ENCODE measurements around the gene MRPL22.
"Not testable (repeated sequence)": the region's sequence is repeated elsewhere in the genome, so short reads cannot be mapped to it uniquely, and the experiment has no call there.

Gene MRPL22

GRCh38 chr5:154940375-154940771 is 500 bp upstream of the MRPL22 start:
- no peak for DNase-seq (ENCODE audit: low read depth in 2 of 3, low spot score in 2 of 3)

DNA sequence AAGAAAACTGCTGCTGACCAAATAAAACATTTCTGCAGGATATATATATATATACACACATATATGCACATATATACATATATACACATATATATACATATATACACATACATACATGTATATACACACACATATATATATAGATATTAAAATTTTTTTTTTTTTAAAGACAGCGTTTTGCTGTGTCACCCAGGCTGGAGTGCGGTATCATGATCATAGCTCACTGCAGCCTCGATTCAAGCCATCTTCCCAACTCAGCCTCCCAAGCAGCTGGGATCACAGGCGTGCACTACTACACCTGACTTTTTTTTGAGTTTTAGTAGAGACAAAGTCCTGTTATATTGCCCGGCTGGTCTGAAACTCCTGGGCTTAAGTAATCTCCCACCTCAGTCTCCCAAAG is 2.7 kb downstream of the MRPL22 start:
- DNase-seq (ENCODE audit: low read depth in 2 of 3, low spot score in 2 of 3) = no peak

GRCh38 chr5:154944716-154945115 is 3.8 kb downstream of the MRPL22 start:
- DNase-seq (ENCODE audit: low read depth in 2 of 3, low spot score in 2 of 3) = no peak

DNA sequence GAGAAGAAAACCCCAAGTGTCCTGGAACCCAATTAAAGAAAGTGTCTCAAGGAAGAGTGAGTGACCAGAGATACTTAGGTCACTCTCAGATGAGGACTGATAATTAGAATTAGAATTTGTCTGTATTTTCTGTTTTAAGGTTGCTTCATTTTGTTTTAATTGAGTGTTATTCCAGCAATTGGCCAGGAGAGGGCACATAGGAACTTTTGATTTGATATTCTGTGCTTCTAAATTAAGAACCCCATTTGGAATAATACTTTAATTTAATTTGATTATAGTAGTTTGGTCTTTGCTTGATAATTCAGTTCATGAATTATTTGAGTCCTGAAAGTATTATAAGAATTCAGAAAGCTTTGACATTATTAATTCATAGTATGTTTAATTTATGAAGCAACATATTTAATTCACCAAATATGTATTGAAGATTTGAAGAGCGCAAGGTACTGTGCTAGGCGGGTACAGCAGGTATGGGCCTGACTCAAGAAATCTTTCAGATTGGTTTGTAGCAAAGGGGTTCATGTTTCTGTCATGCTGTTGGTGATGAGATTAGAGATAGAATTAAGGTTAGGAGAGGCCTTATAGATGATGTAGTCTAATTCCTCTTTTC is 4.9 kb downstream of the MRPL22 start:
- DNase-seq (ENCODE audit: low read depth in 2 of 3, low spot score in 2 of 3) = no peak

- no peak for DNase-seq (ENCODE audit: low read depth in 2 of 3, low spot score in 2 of 3)
Measured at GRCh38 chr5:154947778-154948177, 6.9 kb downstream of the MRPL22 start.

DNA sequence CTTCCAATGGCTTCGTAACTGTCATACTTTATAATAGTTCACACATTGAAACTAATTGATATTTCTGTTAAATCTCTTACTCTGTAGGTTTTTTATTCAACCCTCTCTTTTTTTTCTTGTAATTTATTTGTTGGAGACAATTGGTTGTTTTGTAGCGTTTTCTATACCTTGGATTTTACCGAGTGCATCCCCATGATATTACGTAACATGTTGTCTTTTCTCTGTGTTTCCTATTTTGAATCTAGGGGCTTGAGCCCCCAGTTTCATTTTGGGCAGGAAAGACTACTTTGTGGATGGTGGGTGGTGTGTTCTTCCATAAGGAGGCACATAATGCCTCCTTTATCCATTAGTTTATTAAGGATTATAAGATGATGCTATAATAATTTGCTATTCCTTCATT is 7.4 kb downstream of the MRPL22 start:
- DNase-seq (ENCODE audit: low read depth in 2 of 3, low spot score in 2 of 3) = no peak

- DNase-seq (ENCODE audit: low read depth in 2 of 3, low spot score in 2 of 3) = no peak
Measured at GRCh38 chr5:154949781-154950180, 8.9 kb downstream of the MRPL22 start.

DNA sequence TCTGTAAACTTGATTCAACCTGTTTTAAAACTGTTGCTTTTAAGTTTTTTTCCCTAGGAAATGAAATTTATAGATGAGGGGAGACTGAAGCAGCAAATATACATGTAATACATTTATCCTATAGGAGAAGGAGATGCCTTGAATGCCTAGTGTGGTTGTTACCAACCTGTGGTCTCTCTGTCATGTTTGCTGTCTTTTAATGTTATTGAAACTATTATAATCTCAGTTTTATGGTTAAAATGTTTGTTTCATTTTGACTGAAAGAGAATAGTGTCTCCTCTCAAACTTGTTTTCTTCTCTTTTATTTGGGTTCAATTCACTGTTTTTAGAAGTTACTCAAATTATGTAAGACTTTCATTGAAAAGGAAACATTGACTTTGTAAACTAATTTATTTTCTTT is 15.8 kb downstream of the MRPL22 start:
- DNase-seq (ENCODE audit: low read depth in 2 of 3, low spot score in 2 of 3) = no peak

DNA sequence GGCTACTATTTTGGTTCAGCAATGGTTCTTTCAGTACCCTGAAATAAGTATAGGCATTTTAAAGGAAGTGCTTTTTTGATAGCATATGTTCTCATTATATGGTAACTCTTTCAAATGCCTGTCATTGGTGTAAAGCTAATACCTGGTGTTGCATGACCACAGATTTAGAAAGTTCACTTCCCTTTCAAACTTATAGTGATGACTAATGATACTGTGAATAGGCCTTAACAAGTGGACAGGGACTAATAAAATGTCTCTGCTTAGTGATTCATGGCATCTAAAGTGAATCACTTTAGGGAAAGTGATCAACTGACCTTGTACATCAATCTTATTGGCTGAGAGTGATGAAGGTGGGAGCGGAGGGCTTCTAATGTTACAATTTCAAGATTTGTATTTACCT is 21.6 kb downstream of the MRPL22 start:
- no peak for DNase-seq (ENCODE audit: low read depth in 2 of 3, low spot score in 2 of 3)

DNA sequence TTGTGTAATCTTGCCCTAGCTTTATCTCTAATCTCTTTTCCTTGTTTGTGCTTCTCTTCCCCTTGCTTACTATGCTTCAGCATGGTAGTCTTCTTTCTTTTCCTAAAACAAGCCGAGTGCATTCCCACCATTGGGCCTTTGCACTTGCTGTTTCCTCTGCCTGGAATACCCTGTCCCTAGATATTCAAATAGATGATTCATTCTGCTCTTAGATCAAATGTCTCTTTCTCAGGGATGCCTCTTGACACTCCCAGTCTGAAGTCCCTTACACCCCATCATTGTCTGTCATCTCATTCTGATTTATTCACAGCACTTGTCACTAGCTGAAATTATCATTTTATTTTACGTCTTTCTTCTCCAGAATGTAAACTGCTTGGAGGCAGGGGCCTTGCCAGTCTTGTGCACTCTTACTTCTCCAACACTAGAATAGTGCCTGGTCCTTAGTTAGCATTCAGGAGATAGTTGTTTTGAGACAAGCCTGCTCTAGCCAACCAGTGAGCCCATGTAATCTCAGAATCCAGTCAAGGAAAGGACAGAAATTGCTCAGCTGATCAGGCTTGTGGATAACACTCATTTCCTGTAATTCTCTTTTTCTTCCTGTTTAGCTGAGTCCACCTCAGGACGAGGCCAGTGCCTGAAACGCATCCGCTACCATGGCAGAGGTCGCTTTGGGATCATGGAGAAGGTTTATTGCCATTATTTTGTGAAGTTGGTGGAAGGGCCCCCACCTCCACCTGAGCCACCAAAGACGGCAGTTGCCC is 25.4 kb downstream of the MRPL22 start:
- DNase-seq (ENCODE audit: low read depth in 2 of 3, low spot score in 2 of 3) = no peak

DNA sequence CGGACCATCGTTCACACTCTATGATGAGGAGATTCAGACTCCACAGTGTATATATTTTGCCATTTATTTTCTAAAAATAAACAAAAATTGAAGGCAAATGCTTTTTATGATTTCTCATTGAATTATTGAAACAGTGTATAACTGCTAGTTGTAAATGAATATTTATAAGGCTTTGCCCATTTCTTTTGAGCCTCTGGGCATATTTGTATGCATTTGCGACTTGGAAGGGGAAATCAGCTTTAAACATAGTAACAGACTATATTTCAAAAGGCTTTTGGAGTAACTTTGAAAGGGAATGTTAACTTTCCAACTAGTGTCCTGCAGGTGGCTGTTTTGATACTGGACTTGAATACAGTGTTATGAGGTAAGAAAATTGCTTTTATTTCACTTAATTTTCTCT is 26.0 kb downstream of the MRPL22 start:
- DNase-seq (ENCODE audit: low read depth in 2 of 3, low spot score in 2 of 3) = no peak

GRCh38 chr5:154967421-154968024 is 26.6 kb downstream of the MRPL22 start:
- DNase-seq (ENCODE audit: low read depth in 2 of 3, low spot score in 2 of 3) = no peak

- DNase-seq (ENCODE audit: low read depth in 2 of 3, low spot score in 2 of 3) = no peak
Measured at GRCh38 chr5:154968953-154969352, 28.1 kb downstream of the MRPL22 start.

GRCh38 chr5:154970759-154971158 is 29.9 kb downstream of the MRPL22 start:
- no peak for DNase-seq (ENCODE audit: low read depth in 2 of 3, low spot score in 2 of 3)

DNA sequence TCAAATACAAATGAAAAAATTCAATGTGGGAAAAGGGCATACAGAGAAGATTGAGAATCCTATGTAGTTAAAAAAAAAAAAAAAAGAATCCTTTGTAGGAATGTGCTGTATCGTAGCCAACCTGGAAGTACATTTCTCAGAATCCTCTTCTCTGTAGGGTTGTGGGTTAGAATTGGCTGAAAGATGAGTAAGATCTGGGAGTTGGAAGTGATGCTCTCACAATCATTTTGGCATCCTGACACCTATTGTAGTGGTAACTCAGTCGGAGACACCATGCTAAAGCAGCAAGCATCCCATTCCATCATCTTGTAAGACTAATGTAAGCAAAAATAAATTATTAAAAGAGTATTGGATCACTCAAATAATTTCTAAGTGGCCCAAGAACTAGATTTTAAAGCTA is 30.6 kb downstream of the MRPL22 start:
- no peak for DNase-seq (ENCODE audit: low read depth in 2 of 3, low spot score in 2 of 3)

- no peak for DNase-seq (ENCODE audit: low read depth in 2 of 3, low spot score in 2 of 3)
Measured at GRCh38 chr5:154972476-154973080, 31.7 kb downstream of the MRPL22 start.

- not testable (repeated sequence) for DNase-seq (ENCODE audit: low read depth in 2 of 3, low spot score in 2 of 3)
Measured at GRCh38 chr5:154976082-154976481, 35.2 kb downstream of the MRPL22 start.

DNA sequence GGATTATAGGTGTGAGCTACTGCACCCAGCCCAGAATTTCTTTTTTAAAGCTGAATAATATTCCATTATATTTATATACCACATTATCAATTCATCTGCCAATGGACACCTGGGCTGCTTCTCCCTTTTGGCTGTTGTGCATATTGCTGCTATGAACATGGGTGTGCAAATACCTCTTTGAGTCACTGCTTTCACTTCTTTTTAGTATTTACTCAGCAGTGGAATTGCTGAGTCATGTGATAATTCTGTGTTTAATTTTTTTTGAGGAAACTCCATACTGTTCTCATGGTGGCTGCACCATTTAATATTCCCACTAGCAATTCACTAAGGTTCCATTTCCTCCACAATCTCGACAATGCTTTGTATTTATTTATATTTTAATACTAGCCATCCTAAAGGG is 36.5 kb downstream of the MRPL22 start:
- DNase-seq (ENCODE audit: low read depth in 2 of 3, low spot score in 2 of 3) = no peak

GRCh38 chr5:154978294-154978693 is 37.4 kb downstream of the MRPL22 start:
- DNase-seq (ENCODE audit: low read depth in 2 of 3, low spot score in 2 of 3) = not testable (repeated sequence)

DNA sequence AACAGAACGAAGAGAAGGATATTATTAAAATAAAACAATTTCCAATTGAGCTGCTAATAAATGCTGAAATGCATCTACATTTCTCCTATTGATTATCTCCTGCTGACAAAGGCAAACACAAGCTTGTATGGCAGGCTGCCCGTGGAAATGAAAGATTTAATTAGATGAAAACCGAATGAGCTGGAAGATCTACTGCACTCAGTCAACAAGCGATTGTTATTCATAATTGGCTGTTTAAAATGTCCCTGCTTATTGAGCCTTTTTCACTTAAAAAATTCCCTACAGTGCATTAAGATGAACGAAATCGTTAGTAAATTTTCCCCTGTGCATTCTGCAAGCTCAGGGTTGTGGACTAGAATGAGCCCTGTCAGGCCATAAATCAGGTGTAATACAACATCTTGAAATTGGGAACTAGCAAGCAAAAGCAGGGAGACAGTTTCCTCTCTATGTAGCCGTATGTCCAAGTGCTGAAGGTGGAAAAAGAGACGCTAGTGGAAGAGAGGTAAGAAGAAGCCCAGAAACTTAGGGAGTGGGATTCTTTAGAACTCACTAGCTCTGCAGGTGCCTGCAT is 44.2 kb downstream of the MRPL22 start:
- DNase-seq (ENCODE audit: low read depth in 2 of 3, low spot score in 2 of 3) = no peak

- no peak for DNase-seq (ENCODE audit: low read depth in 2 of 3, low spot score in 2 of 3)
Measured at GRCh38 chr5:154986151-154986550, 45.3 kb downstream of the MRPL22 start.

GRCh38 chr5:154989626-154990025 is 48.8 kb downstream of the MRPL22 start:
- no peak for DNase-seq (ENCODE audit: low read depth in 2 of 3, low spot score in 2 of 3)

All from activated CD8-positive, alpha-beta memory T cell treated with anti-CD3 and anti-CD28 coated beads for 48 hours (primary cell).